Skeletal muscle tissue (tissue), 4 donors: ENCODE results near the gene SCAP. TPM values are rescaled to one million over a fixed set of nuclear protein-coding genes. Genes with fewer than 3 reads are reported as not detected.

Source experiments
- H3K27ac ChIP-seq: one replicate; pipeline ENCODE4 v1.7.0; 2013; ENCODE audit warnings: mild to moderate bottlenecking, low read depth, low read length, inconsistent platforms
- H3K27me3 ChIP-seq, 3 donors: one replicate each; pipeline ENCODE4 v1.7.0; 2013; ENCODE audit warnings: low read length in 3 of 3; ENCODE audit not compliant: control insufficient read depth in 3 of 3, insufficient read depth in 3 of 3
- H3K36me3 ChIP-seq, 3 donors: one replicate each; pipeline ENCODE4 v1.7.0; 2013; ENCODE audit warnings: low read length in 3 of 3; ENCODE audit not compliant: control insufficient read depth in 3 of 3, insufficient read depth in 3 of 3
- H3K4me1 ChIP-seq, 3 donors: one replicate each; pipeline ENCODE4 v1.7.0; 2013; ENCODE audit warnings: low read length in 3 of 3, mild to moderate bottlenecking in 3 of 3; ENCODE audit not compliant: control insufficient read depth in 3 of 3, insufficient read depth in 3 of 3
- H3K4me3 ChIP-seq, 3 donors: one replicate each; pipeline ENCODE4 v1.7.0; 2013; ENCODE audit warnings: low read length in 3 of 3
- H3K9ac ChIP-seq, 3 donors: one replicate each; pipeline ENCODE4 v1.7.0; 2013; ENCODE audit warnings: low read length in 3 of 3, mild to moderate bottlenecking in 3 of 3, moderate library complexity in 2 of 3, low read depth in 1 of 3
- H3K9me3 ChIP-seq, 3 donors: one replicate each; pipeline ENCODE4 v1.7.0; 2013; ENCODE audit warnings: low read length in 3 of 3; ENCODE audit not compliant: control insufficient read depth in 3 of 3
- total RNA-seq: library from RNA; depleted of rRNA; stranded (reverse); fragments of >200 nt; gene quantifications from one replicate; pipeline ENCODE4 v1.2.3, GENCODE V29; 2014
- donor health status: Osteomylitis.

The SCAP gene
- total RNA-seq, 1 donor from 2014 or later: 53.8 TPM

DNA sequence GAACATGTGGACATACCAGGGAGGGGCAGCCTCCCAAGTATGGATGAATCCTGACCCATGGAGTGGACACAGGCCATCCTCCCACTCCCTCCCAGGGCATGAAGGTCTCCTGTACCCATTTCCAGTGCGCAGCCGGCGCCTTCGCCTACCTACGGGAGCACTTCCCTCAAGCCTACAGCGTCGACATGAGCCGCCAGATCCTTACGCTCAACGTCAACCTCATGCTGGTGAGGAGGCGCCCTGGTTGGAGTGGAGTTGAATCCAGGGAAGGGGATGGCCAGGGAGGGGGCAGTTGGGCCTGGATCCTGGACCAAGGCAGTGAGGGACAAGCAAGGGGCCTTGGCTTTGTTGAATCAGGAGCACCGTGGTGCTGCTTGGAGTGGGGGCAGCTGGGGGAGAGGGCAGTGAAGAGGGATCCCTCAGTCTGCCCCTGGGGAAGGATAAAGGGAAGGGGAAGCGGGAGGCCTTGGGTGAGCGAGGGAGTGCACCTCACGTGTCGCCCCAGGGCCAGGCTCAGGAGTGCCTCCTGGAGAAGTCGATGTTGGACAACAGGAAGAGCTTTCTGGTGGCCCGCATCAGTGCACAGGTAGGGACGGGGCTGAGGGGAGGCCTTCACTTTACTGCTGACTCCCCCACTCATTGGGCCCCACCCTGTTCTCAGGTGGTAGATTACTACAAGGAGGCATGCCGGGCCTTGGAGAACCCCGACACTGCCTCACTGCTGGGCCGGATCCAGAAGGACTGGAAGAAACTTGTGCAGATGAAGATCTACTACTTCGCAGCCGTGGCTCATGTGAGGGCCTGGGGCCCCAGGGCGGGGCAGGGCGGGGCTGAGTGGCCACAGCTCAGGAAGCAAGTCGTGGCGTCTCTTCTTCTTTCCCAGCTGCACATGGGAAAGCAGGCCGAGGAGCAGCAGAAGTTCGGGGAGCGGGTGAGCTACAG, 69.7 kb downstream of the SCAP start:
- H3K36me3 ChIP-seq: peaks cover 40 to 47% (median 43%) of the 10 kb centered on the region in 3 donors
- H3K27ac ChIP-seq: no peak overlapping the region

DNA sequence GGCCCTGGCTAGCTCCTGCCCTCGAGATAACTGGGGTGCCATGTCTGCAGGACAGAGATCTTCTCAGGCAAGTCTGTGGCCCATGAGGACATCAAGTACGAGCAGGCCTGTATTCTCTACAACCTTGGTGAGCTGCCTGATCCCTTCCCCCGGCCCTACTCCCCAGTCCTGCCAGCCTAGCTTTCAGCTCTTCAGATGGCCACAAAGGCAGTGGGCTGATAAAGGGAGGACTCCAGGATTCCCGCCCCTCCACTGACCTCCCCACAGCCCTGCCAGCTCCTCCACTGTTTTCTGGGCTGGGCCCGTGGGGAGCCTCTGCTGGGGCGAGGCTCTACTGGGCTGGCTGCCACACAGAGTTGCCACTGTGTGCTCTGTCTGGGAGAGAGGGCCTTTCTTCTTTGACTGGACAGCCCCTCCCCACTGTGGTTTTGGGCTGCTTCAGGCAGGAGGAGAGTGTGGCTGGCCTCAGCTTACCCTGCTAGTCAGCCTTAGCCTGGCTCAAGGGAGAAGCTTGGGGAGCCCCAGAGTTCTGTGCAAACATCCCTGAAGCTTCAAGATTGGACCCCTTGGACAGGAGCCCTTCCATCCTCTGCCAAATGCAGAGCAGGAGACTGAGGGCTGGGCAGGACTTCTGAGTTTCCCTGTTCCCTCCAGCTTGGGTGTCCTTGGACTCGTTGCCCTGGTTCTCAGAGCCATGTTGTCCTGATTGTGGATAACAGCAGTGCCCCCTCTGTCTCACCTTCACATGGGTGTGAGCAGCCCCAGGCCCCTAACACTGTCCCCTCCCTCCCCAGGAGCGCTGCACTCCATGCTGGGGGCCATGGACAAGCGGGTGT, 70.6 kb downstream of the SCAP start:
- Histone ChIP-seq H3K27me3 (no peaks in the 10 kb centered on the region), H3K4me3 (no peak overlapping the region), H3K36me3 (peaks cover 39 to 46% (median 41%) of the 10 kb centered on the region in 3 donors), H3K4me1 (peaks cover 11 to 16% (median 12%) of the 10 kb centered on the region in 3 donors), H3K9me3 (no peaks in the 10 kb centered on the region), H3K27ac (no peak overlapping the region), H3K9ac (peak overlapping the region in 2 of 3 donors; percentile 33 to 51)

More for the DNA sequence above, 69.7 kb downstream of the SCAP start:
- H3K9me3 ChIP-seq: no peaks in the 10 kb centered on the region
- no peaks in the 10 kb centered on the region for H3K27me3 ChIP-seq
- peak overlapping the region in 1 of 3 donors; percentile 33 for H3K9ac ChIP-seq
- H3K4me3 ChIP-seq: no peak overlapping the region
- H3K4me1 ChIP-seq: peaks cover 11 to 16% (median 12%) of the 10 kb centered on the region in 3 donors

DNA sequence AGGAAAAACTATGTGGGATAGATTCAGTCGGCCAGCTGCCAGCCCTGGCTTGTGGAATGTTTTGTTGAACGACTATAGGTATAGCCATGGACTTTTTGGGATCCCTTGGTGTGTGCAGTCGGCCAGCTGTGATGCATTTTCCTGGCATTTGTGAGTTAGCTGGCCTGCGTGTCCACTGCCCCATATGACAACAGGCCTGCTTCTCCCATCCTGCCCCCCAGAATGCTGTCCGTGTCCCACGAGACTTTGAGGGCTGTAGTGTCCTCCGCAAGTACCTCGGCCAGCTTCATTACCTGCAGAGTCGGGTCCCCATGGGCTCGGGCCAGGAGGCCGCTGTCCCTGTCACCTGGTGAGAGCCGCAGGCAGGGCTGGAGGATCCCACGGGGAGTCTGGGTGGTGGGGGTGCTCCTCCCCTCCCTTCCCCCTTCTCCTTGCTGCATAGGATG, 71.3 kb downstream of the SCAP start:
- H3K27ac ChIP-seq: no peak overlapping the region
- no peaks in the 10 kb centered on the region for H3K27me3 ChIP-seq
- H3K4me1 ChIP-seq: peaks cover 11 to 16% (median 12%) of the 10 kb centered on the region in 3 donors
- peaks cover 35 to 47% (median 38%) of the 10 kb centered on the region in 3 donors for H3K36me3 ChIP-seq
- H3K9me3 ChIP-seq: no peaks in the 10 kb centered on the region
- no peak overlapping the region for H3K4me3 ChIP-seq
- H3K9ac ChIP-seq: peak overlapping the region in 2 of 3 donors; percentile 33 to 51

DNA sequence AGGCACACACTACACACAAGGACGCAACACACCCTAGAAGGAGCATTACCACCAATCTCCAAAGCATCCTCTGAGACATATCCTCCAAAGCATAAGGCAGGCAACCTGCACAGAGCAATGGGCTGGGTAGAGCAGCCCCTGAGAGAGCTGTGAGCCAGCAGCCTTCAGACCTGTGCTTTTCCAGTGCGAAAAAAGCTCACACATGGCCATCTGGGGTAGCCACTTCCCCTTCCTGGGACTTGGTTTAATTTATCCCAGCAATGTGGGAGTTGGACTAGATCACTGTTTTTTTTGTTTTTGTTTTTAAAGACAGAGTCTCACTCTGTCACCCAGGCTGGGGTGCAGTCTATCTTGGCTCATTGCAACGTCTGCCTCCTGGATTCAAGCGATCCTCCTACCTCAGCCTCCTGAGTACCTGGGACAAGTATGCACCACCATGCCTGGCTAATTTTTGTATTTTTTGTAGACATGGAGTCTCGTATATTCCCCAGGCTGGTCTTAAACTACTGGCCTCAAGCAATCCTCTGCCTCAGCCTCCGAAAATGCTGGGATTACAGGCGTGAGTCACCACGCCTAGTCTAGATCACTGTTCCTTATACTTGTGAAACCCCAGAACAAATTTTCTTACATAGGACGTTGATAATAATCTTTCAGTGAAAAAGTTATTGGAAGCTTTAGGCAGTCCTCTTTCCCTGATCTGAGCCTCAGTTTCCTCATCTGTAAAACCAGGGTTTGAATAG, 76.0 kb downstream of the SCAP start:
- Histone ChIP-seq H3K27me3 (no peaks in the 10 kb centered on the region), H3K9ac (no peak overlapping the region), H3K4me1 (peaks cover 16 to 19% (median 17%) of the 10 kb centered on the region in 3 donors), H3K4me3 (no peak overlapping the region), H3K36me3 (peaks cover 7 to 28% (median 13%) of the 10 kb centered on the region in 3 donors), H3K27ac (no peak overlapping the region), H3K9me3 (no peaks in the 10 kb centered on the region)

DNA sequence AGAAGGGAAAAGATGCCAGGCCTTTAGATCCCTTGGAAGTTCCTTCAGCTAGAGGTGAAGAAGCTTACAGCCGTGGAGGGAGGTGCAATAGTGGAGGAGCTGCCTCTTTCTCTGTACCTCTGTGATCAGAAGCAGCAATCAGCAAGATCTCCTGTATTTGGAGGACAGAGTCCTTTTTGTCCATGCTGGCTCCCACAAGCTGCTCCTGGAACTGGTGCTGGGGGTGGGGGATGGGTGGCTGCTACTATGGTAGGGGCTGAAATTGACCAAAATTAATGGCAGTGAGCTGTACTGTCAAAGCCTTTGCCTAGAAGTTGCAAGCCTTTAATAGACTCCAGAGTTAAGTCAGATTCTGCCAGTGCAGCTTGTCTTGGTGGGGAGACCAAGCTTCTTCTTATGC, 76.7 kb downstream of the SCAP start:
- Histone ChIP-seq H3K27ac (no peak overlapping the region), H3K9ac (no peak overlapping the region), H3K27me3 (no peaks in the 10 kb centered on the region), H3K36me3 (peaks cover 7 to 28% (median 13%) of the 10 kb centered on the region in 3 donors), H3K4me1 (peaks cover 18 to 21% (median 20%) of the 10 kb centered on the region in 3 donors), H3K9me3 (no peaks in the 10 kb centered on the region), H3K4me3 (no peak overlapping the region)

DNA sequence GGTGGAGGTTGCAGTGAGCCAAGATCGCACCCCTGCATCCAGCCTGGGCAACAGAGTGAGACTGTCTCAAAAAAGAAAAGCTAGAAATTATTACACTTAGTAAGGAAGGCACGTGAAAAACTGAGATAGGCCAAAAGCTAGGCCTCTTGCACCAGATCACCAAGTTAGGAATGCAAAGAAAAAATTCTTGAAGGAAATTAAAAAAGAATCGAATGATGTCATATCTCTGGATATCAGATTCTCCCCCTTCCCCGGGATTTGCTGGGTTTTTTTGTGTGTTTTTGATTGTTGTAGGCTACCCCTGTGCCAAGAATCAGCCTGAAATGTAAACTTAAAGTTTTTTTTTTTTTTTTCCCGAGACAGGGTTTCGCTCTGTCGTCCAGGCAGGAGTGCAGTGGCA, 77.5 kb downstream of the SCAP start:
- no peaks in the 10 kb centered on the region for H3K9me3 ChIP-seq
- H3K27ac ChIP-seq: no peak overlapping the region
- no peak overlapping the region for H3K4me3 ChIP-seq
- H3K9ac ChIP-seq: no peak overlapping the region
- peaks cover 20 to 27% (median 24%) of the 10 kb centered on the region in 3 donors for H3K4me1 ChIP-seq
- H3K27me3 ChIP-seq: no peaks in the 10 kb centered on the region
- H3K36me3 ChIP-seq: peaks cover 7 to 28% (median 13%) of the 10 kb centered on the region in 3 donors

DNA sequence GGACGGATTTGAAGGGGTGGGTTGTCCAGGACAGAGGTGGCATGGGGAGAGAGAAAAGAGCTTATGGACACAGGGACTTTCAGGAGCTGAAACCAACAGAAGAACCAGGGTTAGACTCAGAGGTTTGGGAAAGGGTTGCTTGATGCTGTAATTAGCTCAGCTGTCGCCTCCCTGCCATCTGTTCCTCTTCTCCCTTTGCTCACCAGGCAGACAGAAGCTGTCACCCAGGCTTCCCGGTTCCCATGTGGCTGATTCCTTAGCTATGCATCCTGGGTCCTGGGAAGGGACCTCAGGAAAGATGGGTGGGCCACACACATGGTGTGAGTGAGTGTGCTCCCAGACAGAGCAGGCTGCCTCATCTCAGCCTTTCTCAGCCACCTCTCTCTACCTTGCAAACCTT, 80.9 kb downstream of the SCAP start:
- H3K4me1 ChIP-seq: peaks cover 20 to 27% (median 24%) of the 10 kb centered on the region in 3 donors
- no peaks in the 10 kb centered on the region for H3K9me3 ChIP-seq
- no peaks in the 10 kb centered on the region for H3K27me3 ChIP-seq
- H3K9ac ChIP-seq: peak overlapping the region; percentile 14 to 42 (median 25)
- H3K27ac ChIP-seq: peak overlapping the region; percentile 77
- peaks cover 7 to 23% (median 13%) of the 10 kb centered on the region in 3 donors for H3K36me3 ChIP-seq
- peak overlapping the region in 1 of 3 donors; percentile 23 for H3K4me3 ChIP-seq

DNA sequence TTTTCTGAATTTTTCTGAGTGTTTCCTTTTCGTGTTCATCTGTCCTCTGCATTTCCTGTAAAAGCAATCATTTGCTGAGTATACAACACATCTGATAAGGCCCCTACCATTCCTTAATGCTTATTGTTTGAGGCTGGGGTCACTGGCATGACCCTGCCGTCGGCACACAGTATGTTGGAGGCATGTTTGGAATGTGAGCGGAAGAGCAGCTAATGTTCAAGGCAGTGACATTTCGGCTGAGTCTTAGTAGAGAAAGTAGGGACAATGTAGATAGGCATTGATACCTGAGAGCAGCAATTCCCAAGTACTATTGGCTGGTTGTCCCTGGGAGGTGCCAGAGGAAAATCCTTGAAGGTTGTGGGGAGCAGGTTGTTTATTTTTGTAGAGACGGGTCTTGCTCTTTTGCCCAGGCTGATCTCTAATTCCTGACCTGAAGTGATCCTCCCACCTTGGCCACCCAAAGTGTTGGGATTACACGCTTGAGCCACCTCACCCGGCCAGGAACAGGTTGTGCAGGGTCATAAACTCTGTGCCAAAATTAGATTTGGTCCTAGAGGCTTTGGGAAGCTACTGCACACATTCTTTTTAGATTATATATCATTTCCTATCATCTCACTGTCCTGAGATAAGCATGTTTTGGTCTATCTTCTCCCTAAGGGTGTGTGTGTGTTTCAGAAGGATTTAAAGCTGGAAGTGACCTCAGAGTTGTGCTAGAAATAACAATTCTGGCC, 81.4 kb downstream of the SCAP start:
- Histone ChIP-seq H3K36me3 (peaks cover 4 to 17% (median 10%) of the 10 kb centered on the region in 3 donors), H3K9ac (peak overlapping the region in 2 of 3 donors; percentile 14 to 42), H3K4me3 (peak overlapping the region in 2 of 3 donors; percentile 30 to 59), H3K9me3 (no peaks in the 10 kb centered on the region), H3K4me1 (peaks cover 20 to 27% (median 24%) of the 10 kb centered on the region in 3 donors), H3K27ac (peak overlapping the region; percentile 77), H3K27me3 (no peaks in the 10 kb centered on the region)

DNA sequence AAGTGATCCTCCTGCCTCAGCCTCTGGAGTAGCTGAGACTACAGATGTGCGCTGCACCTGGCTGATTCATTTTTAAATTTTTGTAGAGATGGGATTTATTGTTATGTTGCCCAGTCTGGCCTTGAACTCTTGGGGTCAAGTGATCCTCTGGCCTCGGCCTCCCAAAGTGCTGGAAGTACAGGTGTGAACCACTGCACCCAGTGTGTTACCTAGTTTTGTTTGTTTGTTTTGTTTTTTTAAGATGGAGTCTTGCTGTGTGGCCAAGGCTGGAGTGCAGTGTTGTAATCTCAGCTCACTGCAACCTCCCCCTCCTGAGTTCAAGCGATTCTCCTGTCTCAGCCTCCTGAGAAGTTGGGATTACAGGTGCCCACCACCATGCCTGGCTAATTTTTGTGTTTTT, 82.8 kb downstream of the SCAP start:
- Histone ChIP-seq H3K9me3 (no peaks in the 10 kb centered on the region), H3K9ac (no peak overlapping the region), H3K4me1 (peaks cover 22 to 29% (median 24%) of the 10 kb centered on the region in 3 donors)

More for the DNA sequence above, 82.8 kb downstream of the SCAP start:
- Histone ChIP-seq H3K27me3 (no peaks in the 10 kb centered on the region), H3K36me3 (peaks cover 0 to 8% (median 4%) of the 10 kb centered on the region in 3 donors), H3K27ac (no peak overlapping the region), H3K4me3 (no peak overlapping the region)
